ENCODE data around the gene SYNM.

GRCh38 chr15:99113547-99114271 is 8.8 kb downstream of the SYNM start:
- TF ChIP-seq GATA2 (IDR thresholded peaks at IDR 0.05; ENCODE audit: low read depth, low read length) (no peak), GATA3 (IDR thresholded peaks at IDR 0.05; ENCODE audit: low read depth, low read length) (no peak)
